Endodermal cell (in vitro differentiated cells): ENCODE measurements around the gene ACOX1. TPM values are rescaled to one million over a fixed set of nuclear protein-coding genes. Genes with fewer than 3 reads are reported as not detected.

Source experiments
- DNase-seq: peaks from one replicate; pipeline ENCODE4 v3.0.0-alpha.2; 2017
- H3K27ac ChIP-seq: 2 replicates; pipeline ENCODE4 v1.5.1; 2013; ENCODE audit warnings: mild to moderate bottlenecking, low read depth, low read length, moderate library complexity
- H3K27me3 ChIP-seq: 2 replicates; pipeline ENCODE4 v1.6.1; 2013; ENCODE audit warnings: mild to moderate bottlenecking, low read length, moderate library complexity; ENCODE audit not compliant: insufficient read depth, control insufficient read depth, poor library complexity, severe bottlenecking
- H3K36me3 ChIP-seq: 2 replicates; pipeline ENCODE4 v1.7.0; 2013; ENCODE audit warnings: mild to moderate bottlenecking, low read length, moderate library complexity; ENCODE audit not compliant: control insufficient read depth, insufficient read depth
- H3K4me1 ChIP-seq: one replicate; pipeline ENCODE4 v1.7.0; 2013; ENCODE audit warnings: low read length; ENCODE audit not compliant: control insufficient read depth, insufficient read depth
- H3K4me3 ChIP-seq: 2 replicates; pipeline ENCODE4 v1.5.1; 2013; ENCODE audit warnings: mild to moderate bottlenecking, low read length, moderate library complexity
- H3K9ac ChIP-seq: 2 replicates; pipeline ENCODE4 v1.6.1; 2013; ENCODE audit warnings: mild to moderate bottlenecking, low read length, moderate library complexity; ENCODE audit not compliant: poor library complexity, severe bottlenecking; ENCODE audit errors: extremely low read depth
- H3K9me3 ChIP-seq: 2 replicates; pipeline ENCODE4 v1.6.1; 2013; ENCODE audit warnings: mild to moderate bottlenecking, low read length, moderate library complexity; ENCODE audit not compliant: control insufficient read depth
- H3K27ac Mint-ChIP-seq: 2 replicates; pipeline ENCODE4 v1.8.0; 2020; ENCODE audit warnings: mixed read lengths
- H3K27me3 Mint-ChIP-seq: 2 replicates; pipeline ENCODE4 v1.8.0; 2021; ENCODE audit warnings: mild to moderate bottlenecking, mixed read lengths; ENCODE audit not compliant: insufficient read depth
- H3K36me3 Mint-ChIP-seq: 2 replicates; pipeline ENCODE4 v1.8.0; 2020; ENCODE audit warnings: low read depth, mixed read lengths
- H3K4me1 Mint-ChIP-seq: 2 replicates; pipeline ENCODE4 v1.8.0; 2020; ENCODE audit warnings: mixed read lengths
- H3K4me3 Mint-ChIP-seq: 2 replicates; pipeline ENCODE4 v1.8.0; 2020; ENCODE audit warnings: mild to moderate bottlenecking, moderate library complexity, mixed read lengths
- H3K9me3 Mint-ChIP-seq: 2 replicates; pipeline ENCODE4 v1.8.0; 2020; ENCODE audit warnings: mild to moderate bottlenecking, mixed read lengths
- WGBS, 2 experiments: methylation state at CpG; one replicate each; pipeline versions ENCODE4 v1.1.5 to v1.1.7; 2013; ENCODE audit warnings: missing lambda C conversion rate in 2 of 2, mixed read lengths in 1 of 2; ENCODE audit not compliant: insufficient coverage in 1 of 2, insufficient read length in 1 of 2; 5-methylcytosine and 5-hydroxymethylcytosine counted together
- total RNA-seq, 2 donors: library from RNA; stranded (reverse); fragmentation: NEBNext Ultra II Directional in 1 of 2; extraction: Animal tissue kit (Norgen Biotek cat#: 25700) in 1 of 2; gene quantifications; 2 replicates in 1 of 2; 3 replicates in 1 of 2; pipeline ENCODE4 v1.2.1, GENCODE V29; 2021
- TF ChIP-seq, protein P1 (sequence below): fragments of 200-600 bp; sonication (generic); conservative IDR thresholded peaks from 2 replicates; pipeline ENCODE4 v1.5.0; 2021; ENCODE audit warnings: antibody characterized with exemption, mild to moderate bottlenecking

The ACOX1 gene
- total RNA-seq, 2 donors from 2014 or later: 28.6 to 37.1 TPM

DNA sequence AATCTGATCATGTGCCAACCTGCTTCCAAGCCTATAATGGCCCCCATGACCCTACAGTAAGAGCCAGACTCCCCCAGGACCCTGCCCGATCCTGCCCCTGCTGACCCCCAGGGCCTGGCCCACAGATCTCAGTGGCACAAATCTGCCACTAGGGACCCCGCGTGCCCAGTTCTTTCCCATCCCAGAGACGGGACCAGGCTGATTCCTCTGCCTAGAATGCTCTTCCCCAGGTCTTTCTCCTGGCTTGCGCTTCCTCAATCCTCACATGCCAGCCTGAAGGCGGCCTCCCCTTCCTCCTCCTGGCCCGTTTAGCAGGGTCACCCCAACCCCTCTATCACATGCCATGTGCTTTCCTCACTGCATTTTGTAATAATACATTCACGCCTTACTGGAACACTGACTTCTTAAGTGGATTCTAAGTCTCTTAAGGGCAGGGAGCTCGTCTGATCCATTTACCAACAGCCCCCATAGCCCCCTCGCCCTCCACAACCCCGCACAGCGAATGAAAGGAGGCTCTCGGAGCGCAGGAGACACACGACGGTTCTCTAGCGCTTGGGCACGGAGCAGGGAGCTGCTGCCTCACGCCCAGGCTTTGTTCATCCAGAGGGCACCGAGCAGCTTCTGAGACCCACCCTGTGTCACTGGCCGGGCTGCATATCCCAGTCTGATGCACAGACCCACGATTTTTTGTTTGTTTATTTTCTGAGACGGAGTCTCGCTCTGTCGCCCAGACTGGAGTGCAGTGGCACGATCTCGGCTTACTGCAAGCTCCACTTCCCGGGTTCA, 83.4 kb downstream of the ACOX1 start:
- Mint-ChIP-seq H3K4me1 (peaks cover 24% of the 10 kb centered on the region), H3K9me3 (no peaks in the 10 kb centered on the region), H3K36me3 (peaks cover 25% of the 10 kb centered on the region), H3K4me3 (peak overlapping the region; percentile 72), H3K27me3 (no peaks in the 10 kb centered on the region), H3K27ac (peak overlapping the region; percentile 91)
- H3K4me1 ChIP-seq: peaks cover 12% of the 10 kb centered on the region
- DNase-seq: peak; percentile 90
- no peaks in the 10 kb centered on the region for H3K27me3 ChIP-seq
- 36 to 38% methylated on average over 20 to 28 of the region's 28 CpGs for WGBS, 2 experiments
- peak overlapping the region; percentile 11 for H3K27ac ChIP-seq
- H3K4me3 ChIP-seq: peak overlapping the region; percentile 88
- TF ChIP-seq, protein P1, sequence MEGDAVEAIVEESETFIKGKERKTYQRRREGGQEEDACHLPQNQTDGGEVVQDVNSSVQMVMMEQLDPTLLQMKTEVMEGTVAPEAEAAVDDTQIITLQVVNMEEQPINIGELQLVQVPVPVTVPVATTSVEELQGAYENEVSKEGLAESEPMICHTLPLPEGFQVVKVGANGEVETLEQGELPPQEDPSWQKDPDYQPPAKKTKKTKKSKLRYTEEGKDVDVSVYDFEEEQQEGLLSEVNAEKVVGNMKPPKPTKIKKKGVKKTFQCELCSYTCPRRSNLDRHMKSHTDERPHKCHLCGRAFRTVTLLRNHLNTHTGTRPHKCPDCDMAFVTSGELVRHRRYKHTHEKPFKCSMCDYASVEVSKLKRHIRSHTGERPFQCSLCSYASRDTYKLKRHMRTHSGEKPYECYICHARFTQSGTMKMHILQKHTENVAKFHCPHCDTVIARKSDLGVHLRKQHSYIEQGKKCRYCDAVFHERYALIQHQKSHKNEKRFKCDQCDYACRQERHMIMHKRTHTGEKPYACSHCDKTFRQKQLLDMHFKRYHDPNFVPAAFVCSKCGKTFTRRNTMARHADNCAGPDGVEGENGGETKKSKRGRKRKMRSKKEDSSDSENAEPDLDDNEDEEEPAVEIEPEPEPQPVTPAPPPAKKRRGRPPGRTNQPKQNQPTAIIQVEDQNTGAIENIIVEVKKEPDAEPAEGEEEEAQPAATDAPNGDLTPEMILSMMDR: peak; percentile 72
- H3K9ac ChIP-seq: peak overlapping the region; percentile 64
- H3K36me3 ChIP-seq: peaks cover 31% of the 10 kb centered on the region
- no peaks in the 10 kb centered on the region for H3K9me3 ChIP-seq

DNA sequence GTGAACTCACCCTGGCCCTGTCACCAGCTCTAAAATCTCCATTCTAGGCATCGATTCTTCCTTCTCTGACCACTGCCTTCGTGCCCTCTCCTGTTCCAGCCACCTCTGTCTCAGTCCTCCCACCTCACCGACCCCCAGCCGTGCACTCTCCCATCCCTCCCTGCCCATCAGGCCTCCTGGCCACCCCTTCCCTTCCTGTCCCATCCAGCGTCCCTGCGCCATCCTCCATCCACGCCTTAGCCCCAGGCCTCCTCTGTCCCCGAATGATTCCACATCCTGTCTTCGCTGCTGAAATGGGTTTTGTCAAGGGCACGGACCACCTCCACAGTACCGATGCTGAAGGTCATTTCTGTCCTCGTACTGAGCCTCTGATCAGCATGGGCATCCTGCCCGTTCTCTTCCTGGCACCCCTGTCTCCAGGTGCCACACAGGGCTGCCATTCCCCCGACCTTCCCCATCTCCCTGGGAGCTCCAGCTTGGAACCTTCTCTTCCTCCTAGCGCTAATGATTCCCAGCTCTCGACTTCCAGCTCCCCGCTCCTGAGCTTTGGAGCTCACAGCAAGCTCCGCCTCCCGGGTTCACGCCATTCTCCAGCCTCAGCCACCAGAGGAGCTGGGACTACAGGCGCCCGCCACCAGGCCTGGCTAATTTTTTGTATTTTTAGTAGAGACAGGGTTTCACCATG, 84.8 kb downstream of the ACOX1 start:
- H3K9ac ChIP-seq: no peak overlapping the region
- peak overlapping the region; percentile 65 for H3K27ac Mint-ChIP-seq

DNA sequence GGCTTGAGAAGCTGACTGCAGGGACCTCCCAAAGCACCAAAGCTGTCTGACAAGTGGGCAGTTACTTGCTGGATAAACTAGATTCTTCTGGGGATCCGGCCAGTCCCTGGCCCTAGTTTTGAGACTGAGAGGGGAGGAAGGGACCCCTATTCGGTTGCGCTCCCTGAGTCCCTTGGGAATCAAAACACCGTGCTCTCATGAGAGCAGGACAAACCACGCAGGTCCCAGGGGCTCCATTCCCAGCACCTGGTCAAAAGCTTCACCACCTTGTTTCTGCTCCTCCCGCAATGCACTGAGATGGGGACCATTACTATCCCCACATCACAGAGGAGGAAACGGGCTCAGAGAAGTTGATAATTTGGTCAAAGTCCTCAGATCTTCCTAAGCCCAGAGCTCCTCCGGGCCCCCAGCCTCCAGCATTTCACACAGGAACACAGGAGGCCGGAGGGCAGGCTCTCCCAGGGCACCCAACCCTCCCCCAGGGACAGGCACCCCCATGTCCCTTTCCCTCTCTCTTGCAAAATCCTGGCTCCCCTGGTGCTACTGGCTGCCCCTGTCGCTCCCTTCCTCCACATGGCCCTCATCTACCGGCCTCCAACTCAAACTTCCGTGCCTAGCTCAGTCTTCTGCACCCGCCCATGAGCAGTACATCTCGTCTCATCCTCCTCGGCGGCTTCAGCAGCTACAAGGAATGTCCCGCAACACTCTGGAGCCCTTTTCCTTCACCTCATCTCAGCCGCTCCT, 85.5 kb downstream of the ACOX1 start:
- TF ChIP-seq, protein P1: no peak
- Histone ChIP-seq H3K27ac (no peak overlapping the region), H3K9me3 (no peaks in the 10 kb centered on the region), H3K4me1 (peaks cover 12% of the 10 kb centered on the region), H3K9ac (no peak overlapping the region), H3K4me3 (no peak overlapping the region), H3K27me3 (no peaks in the 10 kb centered on the region), H3K36me3 (peaks cover 22% of the 10 kb centered on the region)
- H3K4me1 Mint-ChIP-seq: peaks cover 24% of the 10 kb centered on the region
- no peaks in the 10 kb centered on the region for H3K27me3 Mint-ChIP-seq
- WGBS, 2 experiments: 93 to 96% methylated on average over 14 to 18 of the region's 18 CpGs
- H3K9me3 Mint-ChIP-seq: no peaks in the 10 kb centered on the region
- H3K36me3 Mint-ChIP-seq: peaks cover 20% of the 10 kb centered on the region
- DNase-seq: no peak
- no peak overlapping the region for H3K27ac Mint-ChIP-seq
- H3K4me3 Mint-ChIP-seq: no peak overlapping the region

More for the DNA sequence above, 84.8 kb downstream of the ACOX1 start:
- 84 to 90% methylated on average over 13 to 22 of the region's 22 CpGs for WGBS, 2 experiments
- Histone ChIP-seq H3K9me3 (no peaks in the 10 kb centered on the region), H3K36me3 (peaks cover 27% of the 10 kb centered on the region), H3K27ac (no peak overlapping the region), H3K4me3 (no peak overlapping the region), H3K4me1 (peaks cover 12% of the 10 kb centered on the region), H3K27me3 (no peaks in the 10 kb centered on the region)
- peaks cover 24% of the 10 kb centered on the region for H3K4me1 Mint-ChIP-seq
- peaks cover 25% of the 10 kb centered on the region for H3K36me3 Mint-ChIP-seq
- H3K27me3 Mint-ChIP-seq: no peaks in the 10 kb centered on the region
- no peaks in the 10 kb centered on the region for H3K9me3 Mint-ChIP-seq
- TF ChIP-seq, protein P1: no peak
- no peak overlapping the region for H3K4me3 Mint-ChIP-seq
- peak; percentile 83 for DNase-seq
